Measurements from ENCODE around the gene MTG2.

GRCh38 chr20:62231292-62231691 lies 48.5 kb downstream of the MTG2 start:
- no peak for TF ChIP-seq REST (IDR thresholded peaks at IDR 0.05; ENCODE audit: insufficient read depth in 1 of 2, low read depth in 2 of 2, low read length in 1 of 2)
- no peak for TF ChIP-seq CTCF (IDR thresholded peaks at IDR 0.05)
- TF ChIP-seq POLR2AphosphoS5 (IDR thresholded peaks at IDR 0.05; ENCODE audit: low read depth, low read length): no peak
